Effector memory CD8-positive, alpha-beta T cell (primary cell): ENCODE measurements around the gene PPARD.
"Not testable (repeated sequence)": the region's sequence is repeated elsewhere in the genome, so short reads cannot be mapped to it uniquely, and the experiment has no call there.

Experiments used
- ATAC-seq: fragments of 150-1000 bp; cut with Tn5 transposase; replicated peaks from 2 replicates; pipeline ENCODE4 v1.10.0; 2021; ENCODE audit warnings: mild to moderate bottlenecking, moderate library complexity
- DNase-seq, 3 experiments: peaks; one replicate each; pipeline ENCODE4 v3.0.0; 2021
- H3K27ac Mint-ChIP-seq, 2 donors: one replicate each; pipeline ENCODE4 v1.8.0; 2022; ENCODE audit warnings: mild to moderate bottlenecking in 2 of 2, mixed read lengths in 2 of 2, moderate library complexity in 2 of 2
- H3K27me3 Mint-ChIP-seq, 2 donors: one replicate each; pipeline ENCODE4 v1.8.0; 2022; ENCODE audit warnings: mixed read lengths in 2 of 2
- H3K36me3 Mint-ChIP-seq: one replicate; pipeline ENCODE4 v1.8.0; 2022; ENCODE audit warnings: mild to moderate bottlenecking, moderate library complexity, mixed read lengths; ENCODE audit not compliant: insufficient read depth
- H3K4me1 Mint-ChIP-seq, 2 donors: one replicate each; pipeline ENCODE4 v1.8.0; 2022; ENCODE audit warnings: low read depth in 2 of 2, mixed read lengths in 2 of 2
- H3K4me3 Mint-ChIP-seq, 2 donors: one replicate each; pipeline ENCODE4 v1.8.0; 2022; ENCODE audit warnings: mild to moderate bottlenecking in 2 of 2, mixed read lengths in 2 of 2, moderate library complexity in 2 of 2
- H3K9me3 Mint-ChIP-seq, 2 donors: one replicate each; pipeline ENCODE4 v1.8.0; 2022; ENCODE audit warnings: mixed read lengths in 2 of 2

The PPARD gene

GRCh38 chr6:35419961-35420360 is 77.6 kb downstream of the PPARD start:
- ATAC-seq (no peak), DNase-seq (no peak)
- H3K9me3 Mint-ChIP-seq = no peaks in the 10 kb centered on the region
- peaks cover 15 to 19% of the 10 kb centered on the region in 2 donors for H3K4me1 Mint-ChIP-seq
- no peak overlapping the region for H3K27ac Mint-ChIP-seq
- H3K27me3 Mint-ChIP-seq = no peaks in the 10 kb centered on the region
- H3K36me3 Mint-ChIP-seq = peaks cover 52% of the 10 kb centered on the region
- H3K4me3 Mint-ChIP-seq = no peak overlapping the region

GRCh38 chr6:35425284-35425683 is 82.9 kb downstream of the PPARD start:
- Mint-ChIP-seq H3K27ac (no peak overlapping the region), H3K27me3 (no peaks in the 10 kb centered on the region), H3K9me3 (peaks cover 0 to 2% of the 10 kb centered on the region in 2 donors), H3K4me3 (no peak overlapping the region), H3K36me3 (peaks cover 41% of the 10 kb centered on the region), H3K4me1 (no peaks in the 10 kb centered on the region)
- ATAC-seq (no peak), DNase-seq (no peak)

GRCh38 chr6:35426074-35426473 is 83.7 kb downstream of the PPARD start:
- Mint-ChIP-seq H3K27me3 (no peaks in the 10 kb centered on the region), H3K4me3 (no peak overlapping the region), H3K9me3 (peaks cover 0 to 2% of the 10 kb centered on the region in 2 donors), H3K4me1 (no peaks in the 10 kb centered on the region), H3K36me3 (peaks cover 38% of the 10 kb centered on the region), H3K27ac (no peak overlapping the region)
- DNase-seq (no peak), ATAC-seq (no peak)

- no peaks in the 10 kb centered on the region for H3K27me3 Mint-ChIP-seq
- H3K9me3 Mint-ChIP-seq = peaks cover 0 to 2% of the 10 kb centered on the region in 2 donors
- H3K36me3 Mint-ChIP-seq = peaks cover 27% of the 10 kb centered on the region
- H3K4me3 Mint-ChIP-seq = no peak overlapping the region
- no peak overlapping the region for H3K27ac Mint-ChIP-seq
- H3K4me1 Mint-ChIP-seq = no peaks in the 10 kb centered on the region
- ATAC-seq (no peak), DNase-seq (no peak)
These were observed 85.1 kb downstream of the PPARD start for GRCh38 chr6:35427435-35427834.

- Mint-ChIP-seq H3K36me3 (peaks cover 23% of the 10 kb centered on the region), H3K27me3 (no peaks in the 10 kb centered on the region), H3K9me3 (peaks cover 0 to 2% of the 10 kb centered on the region in 2 donors), H3K27ac (no peak overlapping the region), H3K4me3 (no peak overlapping the region), H3K4me1 (no peaks in the 10 kb centered on the region)
- DNase-seq (no peak), ATAC-seq (no peak)
These were observed 85.5 kb downstream of the PPARD start for GRCh38 chr6:35427851-35428321.

GRCh38 chr6:35428421-35429149 is 86.2 kb downstream of the PPARD start:
- ATAC-seq = no peak
- no peak for DNase-seq
- Mint-ChIP-seq H3K4me1 (no peaks in the 10 kb centered on the region), H3K27ac (no peak overlapping the region), H3K9me3 (peaks cover 0 to 2% of the 10 kb centered on the region in 2 donors), H3K27me3 (no peaks in the 10 kb centered on the region), H3K4me3 (no peak overlapping the region), H3K36me3 (peaks cover 16% of the 10 kb centered on the region)

- H3K27ac Mint-ChIP-seq = no peak overlapping the region
These were observed 87.1 kb downstream of the PPARD start for GRCh38 chr6:35429463-35429862.

GRCh38 chr6:35432291-35432690 is 89.9 kb downstream of the PPARD start:
- no peak overlapping the region for H3K27ac Mint-ChIP-seq
- ATAC-seq = no peak
- no peaks in the 10 kb centered on the region for H3K27me3 Mint-ChIP-seq
- peaks cover 4% of the 10 kb centered on the region for H3K36me3 Mint-ChIP-seq
- no peaks in the 10 kb centered on the region for H3K4me1 Mint-ChIP-seq
- peaks cover 0 to 2% of the 10 kb centered on the region in 2 donors for H3K9me3 Mint-ChIP-seq
- DNase-seq = no peak
- no peak overlapping the region for H3K4me3 Mint-ChIP-seq

More at GRCh38 chr6:35429463-35429862, 87.1 kb downstream of the PPARD start:
- H3K36me3 Mint-ChIP-seq = peaks cover 11% of the 10 kb centered on the region
- DNase-seq (no peak), ATAC-seq (no peak)
- H3K4me1 Mint-ChIP-seq = no peaks in the 10 kb centered on the region
- H3K9me3 Mint-ChIP-seq = peaks cover 0 to 2% of the 10 kb centered on the region in 2 donors
- H3K27me3 Mint-ChIP-seq = no peaks in the 10 kb centered on the region
- no peak overlapping the region for H3K4me3 Mint-ChIP-seq

- H3K36me3 Mint-ChIP-seq, H3K9me3 Mint-ChIP-seq: not testable (repeated sequence)
These were observed 90.3 kb downstream of the PPARD start for GRCh38 chr6:35432702-35433101.

GRCh38 chr6:35435074-35435837 is 92.9 kb downstream of the PPARD start:
- ATAC-seq = no peak
- no peaks in the 10 kb centered on the region for H3K4me1 Mint-ChIP-seq
- no peaks in the 10 kb centered on the region for H3K36me3 Mint-ChIP-seq
- H3K4me3 Mint-ChIP-seq = no peak overlapping the region
- no peaks in the 10 kb centered on the region for H3K27me3 Mint-ChIP-seq
- H3K9me3 Mint-ChIP-seq = no peaks in the 10 kb centered on the region
- H3K27ac Mint-ChIP-seq = peak overlapping the region in 1 of 2 donors; percentile 35
- DNase-seq = no peak

More at GRCh38 chr6:35432702-35433101, 90.3 kb downstream of the PPARD start:
- H3K27me3 Mint-ChIP-seq, ATAC-seq, H3K27ac Mint-ChIP-seq, H3K4me1 Mint-ChIP-seq, DNase-seq, H3K4me3 Mint-ChIP-seq: not testable (repeated sequence)

- no peak for DNase-seq
- peak overlapping the region in 1 of 2 donors; percentile 46 for H3K27ac Mint-ChIP-seq
- ATAC-seq = no peak
- H3K4me3 Mint-ChIP-seq = no peak overlapping the region
- no peaks in the 10 kb centered on the region for H3K36me3 Mint-ChIP-seq
- no peaks in the 10 kb centered on the region for H3K4me1 Mint-ChIP-seq
- no peaks in the 10 kb centered on the region for H3K9me3 Mint-ChIP-seq
- H3K27me3 Mint-ChIP-seq = no peaks in the 10 kb centered on the region
These were observed 93.9 kb downstream of the PPARD start for GRCh38 chr6:35436071-35436857.

GRCh38 chr6:35438378-35439065 is 96.2 kb downstream of the PPARD start:
- not testable (repeated sequence) for DNase-seq, H3K27ac Mint-ChIP-seq, H3K27me3 Mint-ChIP-seq, H3K36me3 Mint-ChIP-seq, H3K9me3 Mint-ChIP-seq, ATAC-seq, H3K4me1 Mint-ChIP-seq, H3K4me3 Mint-ChIP-seq

- ATAC-seq (no peak), DNase-seq (no peak)
- Mint-ChIP-seq H3K27ac (no peak overlapping the region), H3K36me3 (no peaks in the 10 kb centered on the region), H3K27me3 (no peaks in the 10 kb centered on the region), H3K9me3 (no peaks in the 10 kb centered on the region), H3K4me3 (no peak overlapping the region), H3K4me1 (no peaks in the 10 kb centered on the region)
These were observed 97.0 kb downstream of the PPARD start for GRCh38 chr6:35439308-35439707.
